ENCODE measurements around the gene SLC39A7. TPM values are rescaled to one million over a fixed set of nuclear protein-coding genes. Genes with fewer than 3 reads are reported as not detected.

Gene SLC39A7
- total and polyA plus RNA-seq, 8 donors = 9.3 to 119 (median 61.2) TPM

GRCh38 chr6:33251395-33252012 lies 50.8 kb downstream of the SLC39A7 start:
- no peak overlapping the region for H3K4me3 ChIP-seq
- peaks cover 22 to 40% (median 28%) of the 10 kb centered on the region in 4 donors for H3K4me1 ChIP-seq
- WGBS, 5 donors = 85 to 89% (median 87%) methylated on average over 6 of the region's 6 CpGs
- H3K36me3 ChIP-seq = peaks cover 0 to 28% (median 26%) of the 10 kb centered on the region in 4 donors
- no peak for DNase-seq
- no peaks in the 10 kb centered on the region for H3K27me3 ChIP-seq
- no peaks in the 10 kb centered on the region for H3K9me3 ChIP-seq
- TF ChIP-seq CTCF (IDR thresholded peaks at IDR 0.05) (no peak), EP300 (IDR thresholded peaks at IDR 0.05) (no peak), POLR2A (IDR thresholded peaks at IDR 0.05) (no peak), POLR2AphosphoS5 (IDR thresholded peaks at IDR 0.05) (no peak)
- intact Hi-C loops (cut with DNase I; ENCODE audit: low total_unique reads) = no loop called here
- H3K27ac ChIP-seq = no peak overlapping the region

GRCh38 chr6:33252759-33253158 lies 52.1 kb downstream of the SLC39A7 start:
- no peak for TF ChIP-seq POLR2A (IDR thresholded peaks at IDR 0.05)
- TF ChIP-seq POLR2AphosphoS5 (IDR thresholded peaks at IDR 0.05) = no peak
- no peak for TF ChIP-seq EP300 (IDR thresholded peaks at IDR 0.05)
- no peak for TF ChIP-seq CTCF (IDR thresholded peaks at IDR 0.05)
- H3K4me3 ChIP-seq = no peak overlapping the region
- H3K4me1 ChIP-seq = peaks cover 22 to 36% (median 27%) of the 10 kb centered on the region in 4 donors
- H3K27me3 ChIP-seq = no peaks in the 10 kb centered on the region
- H3K36me3 ChIP-seq = peaks cover 8 to 41% (median 36%) of the 10 kb centered on the region in 4 donors
- H3K9me3 ChIP-seq = peaks cover 0 to 2% (median 0%) of the 10 kb centered on the region in 4 donors
- intact Hi-C loops (cut with DNase I; ENCODE audit: low total_unique reads) = no loop called here
- H3K27ac ChIP-seq = no peak overlapping the region
- no peak for DNase-seq

Small RNAs within 50 kb of the gene (small RNA-seq; reads per million reads assigned to genes)
- 1.6 to 6.6 (median 2.8) reads per million in 4 donors for gene MIR219A1
- 0 to 1.5 (median 0.20) reads per million in 4 donors for gene RNY4P10

Other genes with a start within 250 kb of the SLC39A7 start
- 100 to 1,000 TPM in 1 of 5 donors, 10 to 100 TPM in 2, 1 to 10 TPM in 1, under 1 TPM in 1; 0.87 to 129 (median 34.4) TPM for gene HLA-DMA, start 247.8 kb upstream of the SLC39A7 start, total RNA-seq
- gene HLA-DMA, start 247.8 kb upstream of the SLC39A7 start, polyA plus RNA-seq = 10 to 100 TPM; 15.1 to 93.2 (median 30.0) TPM
- 100 to 1,000 TPM; 111 to 538 (median 190) TPM for gene BRD2, start 232.3 kb upstream of the SLC39A7 start, total RNA-seq
- gene BRD2, start 232.3 kb upstream of the SLC39A7 start, polyA plus RNA-seq = 10 to 100 TPM; 70.7 to 78.7 (median 74.4) TPM
- gene HLA-DOA, start 191.3 kb upstream of the SLC39A7 start, total RNA-seq = 1 to 10 TPM in 2 of 5 donors, under 1 TPM in 2, not detected in 1; 0.45 to 3.9 (median 1.9) TPM
- 1 to 10 TPM in 1 of 3 donors, under 1 TPM in 2; 0.62 to 2.1 (median 0.92) TPM for gene HLA-DOA, start 191.3 kb upstream of the SLC39A7 start, polyA plus RNA-seq
- 100 to 1,000 TPM in 1 of 5 donors, 10 to 100 TPM in 3, under 1 TPM in 1; 0.29 to 171 (median 39.7) TPM for gene HLA-DPA1, start 127.2 kb upstream of the SLC39A7 start, total RNA-seq
- 10 to 100 TPM; 14.3 to 34.1 (median 23.3) TPM for gene HLA-DPA1, start 127.2 kb upstream of the SLC39A7 start, polyA plus RNA-seq
- gene HLA-DPB1, start 124.9 kb upstream of the SLC39A7 start, total RNA-seq = 10 to 100 TPM in 4 of 5 donors, not detected in 1; 10.7 to 46.6 (median 31.9) TPM
- 10 to 100 TPM; 48.3 to 62.2 (median 51.1) TPM for gene HLA-DPB1, start 124.9 kb upstream of the SLC39A7 start, polyA plus RNA-seq
- gene COL11A2, start 8.4 kb upstream of the SLC39A7 start, total RNA-seq = 1 to 10 TPM in 1 of 5 donors, under 1 TPM in 2, not detected in 2; under 0.01 to 1.5 (median 0.87) TPM
- gene COL11A2, start 8.4 kb upstream of the SLC39A7 start, polyA plus RNA-seq = under 1 TPM in 2 of 3 donors, not detected in 1; 0.19 to 0.88 TPM
- 10 to 100 TPM in 3 of 5 donors, 1 to 10 TPM in 2; 2.9 to 50.4 (median 10.7) TPM for gene RXRB, start 202 bp upstream of the SLC39A7 start, total RNA-seq
- 10 to 100 TPM; 15.9 to 32.7 (median 17.3) TPM for gene RXRB, start 202 bp upstream of the SLC39A7 start, polyA plus RNA-seq
- 10 to 100 TPM in 2 of 5 donors, 1 to 10 TPM in 2, not detected in 1; 8.0 to 24.8 (median 14.5) TPM for gene HSD17B8, start 3.8 kb downstream of the SLC39A7 start, total RNA-seq
- gene HSD17B8, start 3.8 kb downstream of the SLC39A7 start, polyA plus RNA-seq = 10 to 100 TPM; 21.5 to 29.9 (median 24.5) TPM
- gene RING1, start 7.6 kb downstream of the SLC39A7 start, total RNA-seq = 100 to 1,000 TPM in 1 of 5 donors, 10 to 100 TPM in 4; 14.3 to 140 (median 20.7) TPM
- 10 to 100 TPM; 35.1 to 45.4 (median 37.4) TPM for gene RING1, start 7.6 kb downstream of the SLC39A7 start, polyA plus RNA-seq
- gene VPS52, start 71.0 kb downstream of the SLC39A7 start, total RNA-seq = 10 to 100 TPM; 39.7 to 89.3 (median 59.4) TPM
- 10 to 100 TPM; 22.6 to 37.2 (median 25.3) TPM for gene VPS52, start 71.0 kb downstream of the SLC39A7 start, polyA plus RNA-seq
- 1,000 to 10,000 TPM in 4 of 5 donors, 100 to 1,000 TPM in 1; 279 to 3,666 (median 1,718) TPM for gene RPS18, start 71.2 kb downstream of the SLC39A7 start, total RNA-seq
- gene RPS18, start 71.2 kb downstream of the SLC39A7 start, polyA plus RNA-seq = 1,000 to 10,000 TPM; 4,575 to 9,227 (median 6,928) TPM
- 10 to 100 TPM in 4 of 5 donors, not detected in 1; 10.8 to 42.9 (median 32.6) TPM for gene B3GALT4, start 76.3 kb downstream of the SLC39A7 start, total RNA-seq
- 10 to 100 TPM in 2 of 3 donors, 1 to 10 TPM in 1; 9.8 to 11.5 (median 10.5) TPM for gene B3GALT4, start 76.3 kb downstream of the SLC39A7 start, polyA plus RNA-seq
- 10 to 100 TPM; 42.9 to 72.9 (median 54.5) TPM for gene WDR46, start 88.4 kb downstream of the SLC39A7 start, total RNA-seq
- 10 to 100 TPM; 47.5 to 65.1 (median 54.4) TPM for gene WDR46, start 88.4 kb downstream of the SLC39A7 start, polyA plus RNA-seq
- gene PFDN6, start 88.7 kb downstream of the SLC39A7 start, total RNA-seq = 10 to 100 TPM in 3 of 5 donors, 1 to 10 TPM in 1, not detected in 1; 9.7 to 32.9 (median 12.8) TPM
- 100 to 1,000 TPM; 117 to 265 (median 202) TPM for gene PFDN6, start 88.7 kb downstream of the SLC39A7 start, polyA plus RNA-seq
- 100 to 1,000 TPM in 1 of 5 donors, 10 to 100 TPM in 4; 10.4 to 103 (median 52.7) TPM for gene RGL2, start 98.1 kb downstream of the SLC39A7 start, total RNA-seq
- 100 to 1,000 TPM in 1 of 3 donors, 10 to 100 TPM in 2; 37.4 to 112 (median 44.3) TPM for gene RGL2, start 98.1 kb downstream of the SLC39A7 start, polyA plus RNA-seq
- 100 to 1,000 TPM in 2 of 5 donors, 10 to 100 TPM in 3; 29.0 to 242 (median 59.5) TPM for gene TAPBP, start 113.2 kb downstream of the SLC39A7 start, total RNA-seq
- gene TAPBP, start 113.2 kb downstream of the SLC39A7 start, polyA plus RNA-seq = 10 to 100 TPM; 17.0 to 53.5 (median 37.5) TPM
- 10 to 100 TPM in 4 of 5 donors, 1 to 10 TPM in 1; 1.2 to 45.2 (median 11.9) TPM for gene ZBTB22, start 116.9 kb downstream of the SLC39A7 start, total RNA-seq
- 10 to 100 TPM in 2 of 3 donors, 1 to 10 TPM in 1; 9.8 to 11.8 (median 10.5) TPM for gene ZBTB22, start 116.9 kb downstream of the SLC39A7 start, polyA plus RNA-seq
- gene DAXX, start 122.1 kb downstream of the SLC39A7 start, total RNA-seq = 100 to 1,000 TPM in 2 of 5 donors, 10 to 100 TPM in 3; 18.2 to 127 (median 59.8) TPM
- gene DAXX, start 122.1 kb downstream of the SLC39A7 start, polyA plus RNA-seq = 10 to 100 TPM; 27.5 to 31.3 (median 27.5) TPM
- gene KIFC1, start 191.0 kb downstream of the SLC39A7 start, total RNA-seq = 10 to 100 TPM in 1 of 5 donors, 1 to 10 TPM in 3, not detected in 1; 4.2 to 15.4 (median 6.7) TPM
- gene KIFC1, start 191.0 kb downstream of the SLC39A7 start, polyA plus RNA-seq = 1 to 10 TPM in 2 of 3 donors, under 1 TPM in 1; 0.46 to 9.9 (median 5.4) TPM
- gene PHF1, start 210.1 kb downstream of the SLC39A7 start, total RNA-seq = 100 to 1,000 TPM in 1 of 5 donors, 10 to 100 TPM in 4; 22.0 to 125 (median 70.0) TPM
- gene PHF1, start 210.1 kb downstream of the SLC39A7 start, polyA plus RNA-seq = 10 to 100 TPM; 56.3 to 99.9 (median 68.7) TPM
- gene CUTA, start 217.2 kb downstream of the SLC39A7 start, total RNA-seq = 100 to 1,000 TPM in 3 of 5 donors, 10 to 100 TPM in 2; 12.8 to 203 (median 101) TPM
- gene CUTA, start 217.2 kb downstream of the SLC39A7 start, polyA plus RNA-seq = 100 to 1,000 TPM; 162 to 233 (median 165) TPM
- 10 to 100 TPM in 2 of 5 donors, 1 to 10 TPM in 2, under 1 TPM in 1; 0.58 to 78.8 (median 7.7) TPM for gene SYNGAP1, start 219.2 kb downstream of the SLC39A7 start, total RNA-seq
- 1 to 10 TPM; 3.9 to 5.6 (median 4.0) TPM for gene SYNGAP1, start 219.2 kb downstream of the SLC39A7 start, polyA plus RNA-seq

Data from stomach (tissue), 9 donors.